ENCODE results near the gene GALNTL6.
"Not testable (repeated sequence)": the region's sequence is repeated elsewhere in the genome, so short reads cannot be mapped to it uniquely, and the experiment has no call there.

Gene GALNTL6

DNA sequence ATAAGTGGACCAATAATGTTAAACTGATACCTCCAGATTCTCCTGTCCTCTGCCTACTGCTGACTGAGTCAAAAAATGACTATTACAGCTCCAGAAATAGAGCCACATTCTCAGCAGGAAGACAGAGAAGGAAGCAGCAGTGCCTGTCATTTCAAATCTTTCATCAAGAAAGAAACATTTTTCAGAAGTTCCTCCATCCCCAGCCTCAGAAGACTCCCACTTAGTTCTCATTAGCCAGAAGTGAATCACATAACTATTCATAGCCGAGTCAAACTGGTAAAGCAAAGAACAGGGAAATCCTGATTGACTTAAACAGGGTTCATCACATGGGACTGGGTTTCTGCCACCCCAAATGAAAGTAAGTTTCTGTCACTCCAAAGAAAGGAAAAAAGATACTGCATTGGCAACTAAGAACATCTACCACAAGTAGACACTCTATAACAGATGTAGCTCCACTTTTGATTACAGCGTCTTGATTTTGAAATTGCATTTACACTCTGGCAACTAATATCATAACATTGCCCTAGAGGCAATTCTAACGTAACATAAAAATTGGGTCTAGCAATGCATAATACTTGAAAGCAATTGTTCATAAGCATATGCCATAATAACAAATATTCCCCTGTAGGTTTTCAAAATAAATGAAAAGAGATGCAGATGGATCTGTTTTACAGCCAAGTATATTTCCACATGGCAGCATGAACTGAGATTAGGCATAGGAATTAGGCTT lies 599.8 kb downstream of the GALNTL6 start:
- DNase-seq, result no peak

DNA sequence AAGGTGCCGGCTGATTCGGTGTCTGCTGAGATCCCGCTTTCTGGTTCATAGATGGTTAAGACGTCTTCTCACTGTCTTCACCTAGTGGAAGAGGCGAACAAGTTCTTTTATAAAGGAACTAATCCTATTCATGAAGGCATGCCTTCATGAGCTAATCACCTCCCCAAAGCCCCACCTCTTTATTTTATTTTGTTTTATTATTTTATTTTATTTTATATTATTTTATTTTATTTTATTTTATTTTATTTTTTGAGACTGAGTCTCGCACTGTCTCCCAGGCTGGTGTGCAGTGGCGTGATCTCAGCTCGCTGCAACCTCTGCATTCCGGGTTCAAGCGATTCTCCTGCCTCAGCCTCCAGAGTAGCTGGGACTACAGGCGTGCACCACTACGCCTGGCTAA lies 615.8 kb downstream of the GALNTL6 start:
- not testable (repeated sequence) for DNase-seq

DNA sequence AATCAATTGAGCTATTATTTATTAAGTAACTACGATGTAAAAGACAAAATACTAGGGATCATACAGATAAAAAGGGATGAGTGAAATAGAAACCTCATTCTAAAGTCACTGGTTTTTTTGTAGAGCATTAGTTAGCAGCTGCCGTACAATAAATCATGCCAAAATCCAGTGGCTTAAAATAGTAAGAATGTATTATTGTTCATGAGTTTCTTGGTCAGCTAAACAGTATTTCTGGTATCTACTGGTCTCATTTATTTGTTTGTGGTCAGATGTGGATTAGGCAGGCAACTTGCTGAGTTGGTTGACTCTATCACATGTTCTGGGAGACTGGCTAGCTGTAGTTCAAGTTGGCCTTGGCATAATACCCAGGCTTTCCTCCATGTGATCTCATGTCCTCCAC lies 667.3 kb downstream of the GALNTL6 start:
- DNase-seq, result no peak

DNA sequence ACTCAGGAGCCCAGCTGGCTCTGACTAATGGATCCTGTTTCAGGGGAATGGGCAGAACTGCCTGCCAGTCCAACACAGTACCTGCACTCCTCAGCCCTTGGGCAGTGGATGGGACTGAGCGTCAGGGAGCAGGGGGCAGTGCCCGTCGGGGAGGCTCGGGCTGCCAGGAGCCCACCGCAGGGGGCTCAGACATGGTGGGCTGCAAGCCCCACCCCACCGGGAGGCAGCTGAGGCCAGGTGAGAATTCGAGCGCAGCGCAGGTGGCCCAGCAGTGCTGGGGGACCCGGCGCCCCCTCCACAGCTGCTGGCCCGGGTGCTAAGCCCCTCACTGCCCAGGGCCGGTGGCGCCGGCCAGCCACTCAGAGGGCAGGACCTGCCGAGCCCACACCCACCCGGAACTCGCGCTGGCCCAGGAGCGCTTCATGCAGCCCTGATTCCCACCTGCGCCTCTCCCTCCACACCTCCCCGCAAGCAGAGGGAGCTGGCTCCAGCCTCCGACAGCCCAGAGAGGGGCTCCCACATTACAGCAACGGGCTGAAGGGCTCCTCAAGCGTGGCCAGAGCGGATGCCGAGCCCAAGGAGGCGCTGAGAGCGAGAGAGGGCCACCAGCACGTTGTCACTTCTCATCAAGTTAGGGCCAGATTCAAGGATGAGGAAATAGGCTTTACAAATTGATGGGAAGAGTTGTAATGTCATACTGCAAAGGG lies 668.8 kb downstream of the GALNTL6 start:
- no peak for DNase-seq

DNA sequence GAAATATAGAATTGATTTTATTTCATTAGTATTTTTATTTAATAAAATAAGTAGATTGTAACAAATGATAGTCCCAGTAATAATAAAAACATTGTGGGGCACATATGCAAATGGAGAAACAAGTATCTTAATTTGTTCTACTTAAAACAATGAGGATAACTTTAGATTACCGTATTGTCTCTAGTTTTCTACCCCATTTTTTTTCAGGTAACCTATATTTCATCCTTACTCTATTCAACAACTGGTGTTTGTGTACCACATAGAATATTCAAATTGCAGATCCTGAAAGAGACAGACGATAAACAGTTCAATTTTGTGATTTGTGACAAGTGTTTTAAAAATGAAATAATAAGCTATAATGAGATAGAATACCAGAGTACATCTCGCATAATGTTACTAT lies 671.8 kb downstream of the GALNTL6 start:
- DNase-seq, result no peak

DNA sequence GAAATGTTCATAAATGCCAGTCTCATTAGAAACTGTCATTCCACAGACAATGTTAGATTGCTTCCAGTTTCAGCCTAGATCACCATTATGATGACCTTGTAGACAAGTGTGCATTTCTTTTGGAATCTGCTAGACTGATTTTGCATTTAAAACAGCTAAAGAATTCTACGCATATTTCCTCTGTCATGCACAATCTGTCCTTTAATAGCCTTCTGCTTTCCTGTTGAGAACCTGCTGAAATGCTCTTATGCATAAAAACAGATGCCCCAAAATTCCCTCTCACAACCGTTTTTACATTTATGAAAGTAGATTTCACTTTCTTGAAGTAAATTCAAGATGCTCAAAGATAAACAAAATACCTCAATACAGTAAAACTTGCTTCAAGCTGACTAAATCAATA lies 673.3 kb downstream of the GALNTL6 start:
- no peak for DNase-seq

DNA sequence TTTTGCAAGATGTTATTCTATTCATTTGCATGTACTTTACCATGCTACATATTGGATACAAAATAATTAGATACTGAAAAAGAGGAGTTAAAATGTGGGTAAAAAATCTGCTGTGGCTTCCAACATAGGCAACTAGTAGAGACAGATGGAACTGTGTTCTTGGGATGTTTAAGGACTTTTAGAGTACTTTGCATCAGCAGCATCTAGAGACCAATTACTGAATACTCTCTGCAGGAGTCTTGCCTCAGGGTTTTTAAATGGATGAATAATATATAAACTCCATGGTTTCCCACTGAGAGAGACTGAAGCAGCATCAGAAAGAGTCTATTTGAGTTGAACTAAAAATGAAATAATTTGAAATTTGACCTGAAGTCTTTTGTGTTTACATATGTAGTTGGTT lies 676.7 kb downstream of the GALNTL6 start:
- DNase-seq, result no peak

DNA sequence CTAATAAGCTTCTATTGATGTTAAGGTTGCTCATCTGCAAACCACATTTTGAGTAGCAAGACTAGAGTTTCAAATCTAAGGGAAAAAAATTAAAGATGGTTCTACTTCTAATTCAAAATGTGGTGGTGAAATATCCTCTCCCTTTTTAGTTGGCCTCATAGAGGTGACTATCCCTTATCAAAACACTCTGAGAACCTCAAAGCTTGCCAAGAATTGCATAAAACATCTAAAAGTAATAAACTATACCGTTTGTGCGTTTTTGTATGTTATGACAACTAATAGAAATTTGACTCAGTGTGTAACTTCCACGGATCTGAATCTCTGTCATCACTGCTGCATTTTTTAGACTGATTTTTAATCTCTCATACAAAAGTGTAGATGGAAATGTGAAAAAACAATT lies 682.6 kb downstream of the GALNTL6 start:
- DNase-seq, result no peak

DNA sequence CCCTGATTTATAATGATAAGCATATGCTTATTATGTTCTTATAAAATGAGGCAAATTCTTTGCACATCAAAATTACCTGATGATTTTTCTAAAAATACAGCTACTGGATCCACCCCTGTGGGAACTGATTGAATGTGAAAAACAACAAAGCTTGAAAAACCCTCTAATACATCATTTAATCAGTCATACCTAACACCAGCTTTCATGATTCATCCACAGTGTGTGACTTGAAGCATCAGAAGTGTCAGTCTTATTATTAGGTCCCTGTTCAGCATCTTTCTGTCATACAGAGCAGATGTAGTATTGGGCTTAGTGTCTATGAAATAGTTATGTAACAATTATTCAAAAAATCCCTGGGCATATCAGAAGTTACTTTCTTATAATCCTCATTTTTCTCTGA lies 684.1 kb downstream of the GALNTL6 start:
- no peak for DNase-seq

DNA sequence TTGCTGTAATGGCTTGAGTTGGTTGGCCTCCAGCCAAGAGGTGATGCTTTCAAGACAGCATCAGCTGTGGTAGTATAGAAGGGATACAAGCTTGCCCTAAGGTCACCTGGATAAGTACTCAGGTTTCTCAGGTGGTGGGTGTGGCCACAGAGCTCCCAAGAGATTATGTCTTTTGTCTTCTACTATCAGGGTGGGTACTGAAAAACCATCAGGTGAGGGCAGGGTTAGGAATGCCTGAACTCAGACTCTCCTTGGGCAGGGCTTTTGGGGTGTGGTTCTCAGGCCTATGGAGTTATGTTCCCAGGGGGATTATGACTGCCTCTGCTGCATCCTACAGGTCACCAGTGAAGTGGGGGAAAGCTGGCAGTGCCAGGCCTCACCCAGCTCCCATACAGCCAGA lies 700.8 kb downstream of the GALNTL6 start:
- DNase-seq, result no peak

DNA sequence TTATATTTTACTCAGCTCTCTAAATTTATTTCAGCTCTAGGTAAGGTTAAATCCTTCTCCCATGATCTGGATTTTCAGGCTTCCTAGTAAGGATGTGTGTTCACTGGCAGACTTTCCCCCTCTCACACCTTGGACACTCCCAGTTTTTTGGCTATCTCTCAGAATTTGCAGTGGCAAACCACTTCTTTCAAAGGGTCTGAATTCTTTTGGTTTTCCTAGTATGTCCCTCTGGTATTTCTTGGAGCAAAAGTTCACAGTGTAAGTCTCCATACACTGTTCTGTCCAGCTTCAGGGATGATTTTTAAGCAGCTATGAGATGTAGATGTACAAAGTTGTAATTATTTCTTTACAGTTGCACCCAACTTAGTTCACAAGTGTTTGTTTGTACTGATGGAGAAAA lies 701.6 kb downstream of the GALNTL6 start:
- DNase-seq, result no peak

DNA sequence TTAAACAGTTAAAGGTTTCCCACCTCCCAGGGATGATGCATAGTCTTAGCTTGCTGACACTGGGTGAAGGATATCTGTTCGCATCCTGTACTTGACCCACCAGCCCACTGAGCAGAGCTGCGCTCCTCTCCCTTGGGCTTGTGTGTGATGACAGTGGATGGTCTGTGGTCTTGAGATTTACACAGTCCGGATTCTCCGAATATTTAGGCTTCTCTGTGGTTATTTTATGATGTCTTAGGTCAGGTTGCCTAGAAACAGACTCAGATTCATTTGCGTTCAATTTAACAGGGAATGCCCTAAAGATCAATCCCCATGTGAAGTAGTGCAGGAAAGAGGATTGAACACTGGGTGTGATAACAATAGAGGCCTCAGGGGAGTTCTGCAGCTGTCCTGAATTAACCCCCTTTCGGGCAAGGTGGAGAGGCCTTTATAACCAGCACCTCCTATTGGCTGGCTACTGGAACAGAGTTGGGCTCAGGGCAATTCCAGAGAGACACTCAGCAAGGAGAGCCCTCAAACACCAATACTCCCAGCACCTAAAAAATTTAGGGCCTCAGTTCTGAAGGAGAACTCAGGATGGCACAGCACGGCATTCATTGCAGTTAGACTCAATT lies 702.2 kb downstream of the GALNTL6 start:
- no peak for DNase-seq

DNA sequence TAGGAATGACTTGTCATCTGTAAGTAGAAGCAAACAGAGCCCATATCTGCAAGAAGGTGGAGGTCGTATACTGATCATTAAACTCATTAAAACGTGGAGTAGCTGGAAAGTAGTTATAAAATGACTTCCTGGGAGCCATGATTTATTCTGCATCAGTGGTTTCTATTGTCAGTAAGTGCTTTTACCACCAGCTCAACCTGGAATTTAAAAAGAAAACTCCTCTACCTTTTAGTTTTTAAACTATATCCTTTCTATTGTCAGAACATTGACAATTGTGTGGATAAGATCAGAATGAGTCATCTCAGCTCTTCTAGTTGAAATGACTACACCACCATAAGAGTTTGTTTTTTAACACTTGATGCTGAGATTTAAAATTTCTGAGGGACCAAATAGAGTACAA lies 704.2 kb downstream of the GALNTL6 start:
- DNase-seq, result no peak

DNA sequence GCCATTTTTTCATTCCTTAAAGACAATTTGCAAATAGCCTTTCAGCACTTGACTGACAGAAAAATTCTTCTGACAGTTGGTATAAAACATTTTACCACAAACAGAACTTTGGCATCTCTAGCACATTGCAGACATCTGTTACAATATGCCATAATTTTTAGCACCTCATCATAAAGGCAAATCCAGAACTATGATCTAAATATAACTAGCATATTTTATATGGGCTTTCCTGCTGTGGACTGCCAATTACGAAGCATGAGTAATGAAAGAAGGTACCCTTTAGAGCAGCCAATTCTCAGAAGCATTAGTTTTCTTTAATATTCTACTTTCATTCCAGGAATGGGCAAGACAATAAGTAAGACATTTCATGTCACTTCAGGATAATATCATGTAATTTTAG lies 708.0 kb downstream of the GALNTL6 start:
- DNase-seq, result no peak

DNA sequence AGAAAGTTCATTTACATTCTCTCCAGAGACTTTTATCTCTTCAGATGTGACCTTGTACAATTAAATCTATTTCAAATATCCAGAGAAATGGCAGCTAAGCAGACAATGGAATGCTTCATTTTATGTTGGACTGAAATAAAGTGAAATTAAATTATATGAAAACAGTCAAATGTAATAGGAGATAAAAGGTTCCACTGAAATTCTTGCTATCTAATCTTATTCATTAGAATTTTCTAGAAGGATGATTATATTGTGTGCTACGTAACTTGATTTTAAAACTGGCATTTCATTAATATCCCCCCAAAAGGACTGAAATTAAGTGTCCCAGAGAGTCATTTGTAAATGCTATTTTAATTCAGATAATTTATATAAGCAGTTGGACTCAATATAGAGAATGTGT lies 708.5 kb downstream of the GALNTL6 start:
- DNase-seq, result no peak

DNA sequence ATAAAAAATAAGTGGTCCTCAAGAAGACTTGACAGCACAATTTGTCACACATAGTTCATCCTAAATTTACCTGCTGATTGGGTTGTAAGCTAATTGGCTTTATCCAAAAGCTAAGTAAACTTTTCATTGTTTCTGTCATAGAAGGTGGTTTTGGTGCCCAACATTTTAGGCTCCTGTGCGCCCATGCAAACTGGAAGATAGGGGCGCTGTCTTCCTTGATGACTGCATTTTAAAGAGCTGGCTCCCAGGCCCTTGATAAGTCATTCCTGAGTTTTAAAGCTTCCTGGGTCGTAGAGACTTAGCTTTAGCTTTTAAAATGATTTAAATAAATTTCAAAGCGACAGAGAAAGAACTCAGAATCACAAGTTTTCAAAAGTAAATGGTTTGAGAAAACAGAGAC lies 730.0 kb downstream of the GALNTL6 start:
- DNase-seq, result no peak

DNA sequence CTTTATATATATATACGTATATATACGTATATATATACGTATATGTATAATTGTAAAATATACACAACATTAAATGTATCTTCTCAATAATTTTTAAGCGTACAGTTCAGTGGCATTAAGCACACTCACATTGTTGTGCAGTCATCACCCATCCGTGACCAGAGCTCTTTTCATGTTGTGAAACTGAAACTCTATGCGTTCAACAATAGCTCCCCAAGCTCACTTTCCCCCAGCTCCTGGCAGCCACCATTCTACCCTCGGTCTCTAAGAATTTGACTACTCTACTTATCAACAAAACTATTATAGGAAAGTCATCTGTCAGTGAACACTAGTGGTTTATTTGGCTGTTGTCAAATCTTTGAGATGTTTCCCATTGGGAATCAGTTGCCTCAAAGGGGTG lies 733.6 kb downstream of the GALNTL6 start:
- DNase-seq, result no peak

DNA sequence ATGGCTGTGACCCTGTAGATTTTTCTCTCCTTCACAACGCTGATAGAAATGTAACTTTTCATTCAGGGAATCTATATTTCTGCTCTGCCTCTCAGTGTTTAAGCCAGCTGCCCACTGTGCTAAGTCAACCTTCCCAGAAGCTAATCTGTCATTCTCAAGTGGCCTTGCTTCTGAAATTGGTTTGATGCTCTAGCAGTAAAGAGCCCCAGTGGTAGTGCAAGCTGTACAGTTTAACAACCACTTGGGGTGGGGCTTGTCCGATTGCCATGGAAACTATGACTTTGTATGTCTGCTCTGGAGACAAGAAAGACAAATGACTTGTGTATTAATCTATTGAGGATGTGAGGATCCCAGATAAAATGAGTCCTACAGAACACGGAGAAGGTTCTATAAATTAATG lies 734.5 kb downstream of the GALNTL6 start:
- DNase-seq, result no peak

DNA sequence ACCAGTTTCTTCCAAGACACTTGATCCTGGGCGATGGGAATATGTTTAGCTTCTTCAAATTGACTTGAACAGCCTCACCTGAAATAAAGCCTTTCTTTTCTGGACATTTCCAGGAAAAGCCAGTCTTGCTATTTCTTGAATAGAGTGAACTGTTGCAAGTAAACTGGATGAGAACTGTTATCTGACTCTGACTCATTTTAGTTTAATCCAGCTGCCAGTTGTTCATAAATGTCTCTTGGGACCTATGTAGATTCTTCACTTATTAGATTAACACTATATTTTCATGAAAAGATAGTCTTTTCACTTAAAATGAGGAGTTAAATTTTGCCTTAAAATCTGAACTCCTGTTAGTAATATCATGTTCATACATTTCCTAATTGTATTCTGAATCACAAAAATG lies 740.0 kb downstream of the GALNTL6 start:
- DNase-seq, result no peak

DNA sequence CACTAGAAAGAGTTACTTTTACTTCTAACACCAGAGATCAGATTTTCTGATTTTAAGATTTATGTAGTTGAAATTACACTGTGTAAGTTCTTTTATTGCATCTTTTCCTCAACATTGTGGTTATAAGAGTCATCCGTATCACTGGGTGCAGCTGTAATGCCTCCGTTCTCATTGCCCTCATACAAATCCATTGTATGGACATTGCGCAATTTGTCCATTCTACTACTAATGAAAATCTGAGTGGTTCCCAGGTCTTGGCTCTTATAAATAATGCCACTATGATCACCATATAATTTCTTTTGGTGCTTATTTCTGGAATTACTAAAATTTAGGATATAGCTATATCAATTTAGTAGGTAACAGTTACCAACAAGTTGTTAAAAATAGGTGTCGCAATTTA lies 741.4 kb downstream of the GALNTL6 start:
- DNase-seq, result no peak

DNA sequence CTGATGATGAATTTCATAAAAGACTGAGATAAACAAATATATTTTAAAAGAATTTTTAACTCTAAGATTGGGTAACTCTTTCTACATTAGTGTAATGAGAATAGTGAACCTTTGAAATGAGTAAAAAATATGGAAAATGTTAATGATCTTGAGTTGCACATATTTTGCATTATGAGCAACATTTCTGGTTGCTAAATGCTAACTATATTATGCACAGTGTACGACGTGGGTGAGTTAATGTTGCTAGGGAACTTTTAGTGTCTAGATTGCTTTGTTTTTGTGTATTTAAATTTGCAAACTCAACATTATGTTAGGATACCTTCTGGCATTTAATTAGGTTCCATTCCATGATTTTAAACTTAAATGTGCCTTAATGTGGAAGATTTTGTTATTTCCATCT lies 742.5 kb downstream of the GALNTL6 start:
- DNase-seq, result no peak

DNA sequence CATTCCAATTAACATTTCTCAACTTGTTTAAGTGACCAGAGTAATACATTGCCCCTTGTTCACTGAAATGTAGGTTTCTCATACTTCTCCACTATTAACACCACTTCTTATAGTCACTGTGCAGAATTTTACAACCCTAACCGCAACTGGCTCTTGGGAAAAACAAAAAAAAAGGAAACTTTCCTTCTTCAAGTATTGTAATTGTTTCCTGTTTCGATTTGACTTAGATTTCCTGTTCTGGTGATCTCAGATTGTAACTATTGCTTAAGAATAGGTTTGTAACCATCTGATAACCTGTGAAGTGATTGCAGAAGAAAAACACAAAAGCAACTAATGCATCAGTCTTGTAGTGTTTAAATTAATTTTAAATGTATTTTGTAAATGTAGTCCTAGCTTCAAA lies 760.7 kb downstream of the GALNTL6 start:
- no peak for DNase-seq

DNA sequence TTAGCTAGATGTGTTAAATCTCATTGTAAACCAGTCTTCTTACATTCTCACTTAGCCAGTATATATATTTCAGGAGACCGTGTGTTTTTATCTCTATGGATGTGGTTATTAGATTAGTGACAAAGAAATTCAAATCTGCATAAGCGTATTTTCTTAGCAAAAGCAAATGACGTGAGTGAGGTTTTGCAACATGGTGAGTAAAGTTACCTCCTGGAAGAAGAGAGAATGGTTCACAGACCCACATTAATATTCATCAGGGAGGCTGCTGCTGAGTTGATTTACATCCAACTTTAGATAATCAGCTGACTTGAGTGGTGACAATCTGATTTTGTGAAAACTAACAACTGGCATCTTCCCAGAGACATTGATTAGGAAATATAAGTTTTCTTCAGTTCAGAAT lies 765.5 kb downstream of the GALNTL6 start:
- no peak for DNase-seq

DNA sequence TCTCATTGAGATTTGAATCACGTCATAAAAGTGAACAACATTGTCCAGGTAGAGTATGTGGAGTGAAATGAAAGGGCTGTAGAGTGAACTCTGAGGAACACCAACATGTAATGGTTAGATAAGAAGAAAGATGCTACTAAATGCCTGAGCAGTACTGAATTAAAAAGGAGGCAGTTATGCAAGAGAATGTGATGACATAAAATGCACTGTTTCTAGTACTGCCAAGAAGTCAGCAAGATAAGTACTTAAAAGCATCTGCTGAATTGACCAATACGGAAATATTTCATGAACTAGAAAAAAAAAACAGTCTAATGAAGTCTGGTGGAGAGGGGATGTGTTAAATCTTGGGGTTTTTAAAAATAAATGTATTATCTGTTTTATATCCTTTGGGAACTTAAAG lies 771.6 kb downstream of the GALNTL6 start:
- DNase-seq, result no peak

DNA sequence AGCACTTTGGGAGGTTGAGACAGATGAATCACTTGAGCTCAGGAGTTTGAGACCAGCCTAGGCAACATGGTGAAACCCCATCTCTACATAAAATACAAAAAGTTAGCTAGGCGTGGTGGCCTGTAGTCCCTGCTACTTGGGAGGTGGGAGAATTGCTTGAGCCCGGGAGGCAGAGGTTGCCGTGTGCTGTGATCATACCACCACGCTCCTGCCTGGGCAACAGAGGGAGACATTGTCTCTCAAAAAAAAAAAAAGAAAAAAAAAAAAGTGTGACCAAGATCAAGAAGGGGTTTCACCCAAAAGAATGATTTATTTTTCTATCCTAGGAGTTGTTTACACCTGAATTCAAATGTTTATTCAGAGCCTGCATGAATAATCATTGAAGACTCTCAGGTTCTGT lies 783.0 kb downstream of the GALNTL6 start:
- DNase-seq, result no peak
